ENCODE results near the gene CPTP.

CPTP gene

DNA sequence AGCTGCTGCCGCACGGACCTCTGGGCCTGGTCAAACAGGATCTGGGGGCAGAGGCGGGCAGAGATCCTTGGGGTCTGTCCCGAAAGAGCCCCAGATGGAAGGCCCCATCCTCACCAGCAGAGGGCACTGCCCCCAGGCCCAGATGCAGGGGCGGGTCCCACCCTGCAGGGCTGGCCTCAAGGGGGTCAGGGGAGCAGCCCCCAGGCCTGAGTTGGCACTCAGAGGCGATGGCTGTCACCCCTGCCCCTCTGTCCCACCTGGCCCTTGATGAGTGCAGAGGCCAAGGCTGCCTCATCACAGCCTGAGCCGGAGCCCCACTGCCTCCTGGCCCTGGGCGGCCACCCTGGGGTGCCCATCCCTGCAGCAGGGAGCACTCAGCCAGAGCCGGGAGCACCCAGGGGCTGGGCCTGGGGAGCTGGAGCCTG is 22.6 kb upstream of the CPTP start:
- Histone ChIP-seq H3F3A (ENCODE audit: insufficient read depth) (no peaks in the 10 kb centered on the region; the same call in 1 of the 2 replicates), H3K27ac (ENCODE audit: low read depth, low read length) (no peak overlapping the region), H3K9ac (ENCODE audit: low read length) (no peak overlapping the region), H3K4me2 (ENCODE audit: low read depth, low read length, poor library complexity, severe bottlenecking) (no peak overlapping the region), H4K20me1 (ENCODE audit: low read depth, low read length) (no peaks in the 10 kb centered on the region; the same call in 1 of the 2 replicates), H3K9me2 (replicated peaks; ENCODE audit: insufficient read depth, low read length) (no peaks in the 10 kb centered on the region), H3K9me3 (ENCODE audit: insufficient read depth, low read length) (no peaks in the 10 kb centered on the region), H3K79me2 (ENCODE audit: insufficient read depth, low read length) (no peaks in the 10 kb centered on the region; the same call in 1 of the 2 replicates), H2AFZ (ENCODE audit: low read depth, low read length, severe bottlenecking) (no peak overlapping the region), H3K4me3 (ENCODE audit: insufficient read depth, low read length, poor library complexity, severe bottlenecking) (no peak overlapping the region), H3K27me3 (ENCODE audit: low read length) (no peaks in the 10 kb centered on the region), H3K36me3 (ENCODE audit: low read length) (no peaks in the 10 kb centered on the region)
- no peak for TF ChIP-seq EZH2phosphoT487 (conservative IDR thresholded peaks at IDR 0.05; ENCODE audit: low read length)
- TF ChIP-seq, protein P1, sequence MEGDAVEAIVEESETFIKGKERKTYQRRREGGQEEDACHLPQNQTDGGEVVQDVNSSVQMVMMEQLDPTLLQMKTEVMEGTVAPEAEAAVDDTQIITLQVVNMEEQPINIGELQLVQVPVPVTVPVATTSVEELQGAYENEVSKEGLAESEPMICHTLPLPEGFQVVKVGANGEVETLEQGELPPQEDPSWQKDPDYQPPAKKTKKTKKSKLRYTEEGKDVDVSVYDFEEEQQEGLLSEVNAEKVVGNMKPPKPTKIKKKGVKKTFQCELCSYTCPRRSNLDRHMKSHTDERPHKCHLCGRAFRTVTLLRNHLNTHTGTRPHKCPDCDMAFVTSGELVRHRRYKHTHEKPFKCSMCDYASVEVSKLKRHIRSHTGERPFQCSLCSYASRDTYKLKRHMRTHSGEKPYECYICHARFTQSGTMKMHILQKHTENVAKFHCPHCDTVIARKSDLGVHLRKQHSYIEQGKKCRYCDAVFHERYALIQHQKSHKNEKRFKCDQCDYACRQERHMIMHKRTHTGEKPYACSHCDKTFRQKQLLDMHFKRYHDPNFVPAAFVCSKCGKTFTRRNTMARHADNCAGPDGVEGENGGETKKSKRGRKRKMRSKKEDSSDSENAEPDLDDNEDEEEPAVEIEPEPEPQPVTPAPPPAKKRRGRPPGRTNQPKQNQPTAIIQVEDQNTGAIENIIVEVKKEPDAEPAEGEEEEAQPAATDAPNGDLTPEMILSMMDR (IDR thresholded peaks at IDR 0.05; ENCODE audit: insufficient read depth, low read length, poor library complexity, severe bottlenecking), result peak; percentile 54

- H3K9me2 ChIP-seq (replicated peaks; ENCODE audit: insufficient read depth, low read length), result no peaks in the 10 kb centered on the region
- no peaks in the 10 kb centered on the region for H3K27me3 ChIP-seq (ENCODE audit: low read length)
- H4K20me1 ChIP-seq (ENCODE audit: low read depth, low read length), result no peaks in the 10 kb centered on the region; the same call in 1 of the 2 replicates
- no peaks in the 10 kb centered on the region for H3K9me3 ChIP-seq (ENCODE audit: insufficient read depth, low read length)
- no peak overlapping the region for H2AFZ ChIP-seq (ENCODE audit: low read depth, low read length, severe bottlenecking)
- H3K36me3 ChIP-seq (ENCODE audit: low read length), result no peaks in the 10 kb centered on the region
- no peak overlapping the region for H3K27ac ChIP-seq (ENCODE audit: low read depth, low read length)
- TF ChIP-seq, protein P1 (IDR thresholded peaks at IDR 0.05; ENCODE audit: insufficient read depth, low read length, poor library complexity, severe bottlenecking), result no peak
- TF ChIP-seq EZH2phosphoT487 (conservative IDR thresholded peaks at IDR 0.05; ENCODE audit: low read length), result no peak
- H3K79me2 ChIP-seq (ENCODE audit: insufficient read depth, low read length), result peaks cover 4% of the 10 kb centered on the region
- no peak overlapping the region for H3K9ac ChIP-seq (ENCODE audit: low read length)
- no peak overlapping the region for H3K4me2 ChIP-seq (ENCODE audit: low read depth, low read length, poor library complexity, severe bottlenecking)
- H3F3A ChIP-seq (ENCODE audit: insufficient read depth), result no peaks in the 10 kb centered on the region; the same call in 1 of the 2 replicates
- no peak overlapping the region for H3K4me3 ChIP-seq (ENCODE audit: insufficient read depth, low read length, poor library complexity, severe bottlenecking)
Observed at GRCh38 chr1:1302951-1303509, 21.6 kb upstream of the CPTP start.

GRCh38 chr1:1303736-1304135 is 20.9 kb upstream of the CPTP start:
- H3K79me2 ChIP-seq (ENCODE audit: insufficient read depth, low read length), result peaks cover 6% of the 10 kb centered on the region
- H3K4me3 ChIP-seq (ENCODE audit: insufficient read depth, low read length, poor library complexity, severe bottlenecking), result no peak overlapping the region
- H3K9ac ChIP-seq (ENCODE audit: low read length), result no peak overlapping the region
- TF ChIP-seq, protein P1 (IDR thresholded peaks at IDR 0.05; ENCODE audit: insufficient read depth, low read length, poor library complexity, severe bottlenecking), result no peak
- TF ChIP-seq EZH2phosphoT487 (conservative IDR thresholded peaks at IDR 0.05; ENCODE audit: low read length), result no peak
- no peaks in the 10 kb centered on the region for H3K9me2 ChIP-seq (replicated peaks; ENCODE audit: insufficient read depth, low read length)
- no peak overlapping the region for H3K4me2 ChIP-seq (ENCODE audit: low read depth, low read length, poor library complexity, severe bottlenecking)
- H2AFZ ChIP-seq (ENCODE audit: low read depth, low read length, severe bottlenecking), result no peak overlapping the region
- H3F3A ChIP-seq (ENCODE audit: insufficient read depth), result no peaks in the 10 kb centered on the region; the same call in 1 of the 2 replicates
- no peak overlapping the region for H3K27ac ChIP-seq (ENCODE audit: low read depth, low read length)
- H3K9me3 ChIP-seq (ENCODE audit: insufficient read depth, low read length), result no peaks in the 10 kb centered on the region
- H4K20me1 ChIP-seq (ENCODE audit: low read depth, low read length), result no peaks in the 10 kb centered on the region; the same call in 1 of the 2 replicates
- no peaks in the 10 kb centered on the region for H3K36me3 ChIP-seq (ENCODE audit: low read length)
- H3K27me3 ChIP-seq (ENCODE audit: low read length), result no peaks in the 10 kb centered on the region
